GM21528 (cell line): ENCODE measurements around the gene ALG3.

Experiments used
- ATAC-seq: cut with Tn5 transposase; IDR thresholded peaks from one replicate; pipeline ENCODE4 v1.9.1; 2021; ENCODE audit warnings: mild to moderate bottlenecking, moderate library complexity; ENCODE audit not compliant: unreplicated experiment, low FRiP score

Gene ALG3

DNA sequence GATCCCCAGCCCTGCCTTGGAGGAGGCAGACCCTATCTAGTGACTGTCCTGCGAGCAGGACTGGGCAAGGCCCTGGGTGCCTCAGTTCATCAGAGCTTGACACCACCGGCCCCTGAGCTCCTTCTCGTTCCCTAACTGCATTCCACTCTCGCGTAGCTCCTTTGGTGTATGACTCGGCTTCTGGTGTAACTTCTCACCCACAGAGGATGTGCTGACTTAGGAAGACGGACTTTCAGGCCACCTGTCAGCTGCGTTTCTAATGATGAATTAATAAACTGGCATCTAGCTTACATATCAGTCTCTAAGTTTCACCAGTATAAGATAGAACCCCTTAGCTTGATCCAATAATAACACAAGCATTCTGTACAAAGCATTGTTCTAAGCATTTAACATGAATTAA is 45.2 kb downstream of the ALG3 start:
- no peak for ATAC-seq

DNA sequence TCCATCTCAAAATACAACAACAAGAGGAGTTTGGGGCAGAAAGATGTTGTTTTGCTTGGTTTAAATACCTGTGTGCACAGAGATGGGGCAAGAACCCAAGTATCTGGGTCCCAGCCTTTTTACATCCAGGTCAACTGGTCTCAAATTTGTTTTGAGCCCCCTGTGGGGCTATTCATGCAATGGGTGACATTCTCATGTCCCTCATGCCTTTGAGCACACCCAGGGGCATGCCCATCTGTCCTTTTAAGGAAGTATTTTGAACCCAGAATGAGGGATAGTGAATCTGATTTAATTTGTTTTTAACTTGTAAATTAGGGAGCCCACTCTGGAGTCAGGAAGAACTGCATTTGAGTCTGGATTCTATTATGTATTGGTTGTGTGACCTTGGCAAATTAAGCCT is 47.9 kb downstream of the ALG3 start:
- no peak for ATAC-seq

DNA sequence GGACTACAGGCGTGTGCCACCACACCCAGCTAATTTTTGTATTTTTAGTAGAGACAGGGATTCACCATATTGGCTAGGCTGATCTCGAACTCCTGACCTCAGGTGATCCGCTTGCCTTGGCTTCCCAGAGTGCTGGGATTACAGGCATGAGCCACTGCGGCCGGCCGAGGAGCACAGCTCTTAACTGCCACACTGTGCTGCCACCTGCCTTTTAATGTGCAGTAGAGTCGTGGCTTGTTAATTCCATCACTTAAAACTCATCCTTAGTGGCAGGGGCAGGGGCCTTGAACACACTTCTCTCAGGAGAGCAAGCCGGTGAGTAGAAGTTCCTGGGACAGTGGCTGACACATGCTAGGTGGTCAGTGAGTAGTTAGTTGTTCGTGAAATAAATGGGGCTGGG is 50.3 kb downstream of the ALG3 start:
- ATAC-seq, result no peak

DNA sequence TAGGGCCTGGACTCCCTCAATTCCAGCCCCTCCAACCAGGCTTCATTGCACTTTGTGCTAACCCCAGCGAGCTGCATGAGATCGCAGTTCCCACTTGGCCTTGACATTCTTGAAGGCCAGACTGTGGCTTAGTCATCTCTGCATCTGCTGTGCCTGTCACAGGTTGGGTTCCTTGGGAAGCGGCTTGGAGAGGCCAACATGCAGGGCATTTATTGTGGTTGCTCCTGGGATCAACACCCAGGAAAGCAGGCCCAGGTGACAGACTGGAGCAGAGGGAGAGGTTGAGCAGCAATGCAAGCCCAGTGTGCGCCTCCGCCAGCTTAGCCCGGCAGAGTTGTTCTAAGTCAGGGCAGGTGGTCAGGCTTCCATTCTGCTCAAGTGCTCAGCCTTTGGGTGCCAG is 52.2 kb downstream of the ALG3 start:
- ATAC-seq, result no peak

DNA sequence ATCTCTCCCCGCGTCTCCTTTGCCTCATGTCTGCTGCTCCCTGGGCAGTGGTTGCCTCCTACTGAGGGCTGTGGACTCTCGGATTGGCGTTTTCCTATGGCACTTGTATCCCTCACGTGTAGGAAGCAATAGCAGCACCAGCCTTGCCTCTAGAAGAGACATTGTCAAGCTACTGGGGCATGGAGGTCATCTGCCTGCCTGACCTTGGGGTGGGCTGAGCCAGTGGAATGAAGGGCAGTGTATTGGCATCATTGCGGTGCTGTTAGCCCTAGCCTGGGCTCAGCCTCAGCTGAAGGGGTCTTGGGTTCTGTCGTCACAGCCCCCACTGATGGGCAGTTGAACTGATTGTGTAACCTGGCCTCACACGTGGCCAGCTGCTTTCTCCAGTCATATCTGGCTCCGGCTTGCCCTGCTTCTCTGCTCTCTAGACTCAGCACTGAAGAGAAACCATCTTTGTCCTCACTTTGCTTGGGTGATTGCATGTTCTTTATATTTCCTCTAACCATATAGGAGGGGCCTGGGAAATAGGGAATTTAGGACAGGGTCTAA is 54.7 kb downstream of the ALG3 start:
- no peak for ATAC-seq

DNA sequence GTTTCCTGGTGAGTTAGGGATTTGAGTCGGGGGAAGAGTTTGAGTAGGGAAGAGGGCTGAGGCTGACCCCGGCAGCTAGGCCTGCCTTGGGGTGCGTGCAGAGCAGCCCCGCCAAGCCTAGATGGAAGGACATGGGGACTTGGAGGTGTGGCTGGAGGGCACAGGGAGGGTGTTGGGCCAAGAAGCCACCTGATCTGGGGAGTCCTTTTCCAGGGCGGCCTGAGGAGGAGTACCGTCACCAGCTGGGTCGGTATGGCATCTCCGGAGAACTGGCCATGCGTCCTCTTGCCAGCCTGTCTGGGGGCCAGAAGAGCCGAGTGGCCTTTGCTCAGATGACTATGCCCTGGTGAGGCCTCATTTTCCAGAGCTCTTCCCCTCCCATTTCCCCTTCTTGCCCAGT is 55.9 kb downstream of the ALG3 start:
- ATAC-seq, result no peak
